Regular cardiac myocyte (primary cell): Measurements from ENCODE around the gene ZNF716. TPM values are rescaled to one million over a fixed set of nuclear protein-coding genes. Genes with fewer than 3 reads are reported as not detected.

ENCODE experiments used
- total RNA-seq: library from RNA; depleted of rRNA; stranded (reverse); fragments of >200 nt; gene quantifications from 2 replicates; pipeline ENCODE4 v1.2.3, GENCODE V29; 2014

Gene ZNF716
- total RNA-seq: not detected in 2 replicates

GRCh38 chr7:57449904-57450303 is at the start of gene ZNF716:
TSS of gene ZNF716 (plus strand) at chr7:57450177. CDS start at chr7:57450289, 112 bp downstream.

